GM18520 (cell line): ENCODE results near the gene BTG4.

Source experiments
- ATAC-seq: cut with Tn5 transposase; IDR thresholded peaks from one replicate; pipeline ENCODE4 v1.9.1; 2021; ENCODE audit not compliant: unreplicated experiment

Gene BTG4

GRCh38 chr11:111512296-111513239, at the start of gene BTG4:
Gene BTG4 (minus strand): TSS chr11:111512386. CDS start chr11:111498776, 13,610 bp downstream.
- ATAC-seq: no peak

DNA sequence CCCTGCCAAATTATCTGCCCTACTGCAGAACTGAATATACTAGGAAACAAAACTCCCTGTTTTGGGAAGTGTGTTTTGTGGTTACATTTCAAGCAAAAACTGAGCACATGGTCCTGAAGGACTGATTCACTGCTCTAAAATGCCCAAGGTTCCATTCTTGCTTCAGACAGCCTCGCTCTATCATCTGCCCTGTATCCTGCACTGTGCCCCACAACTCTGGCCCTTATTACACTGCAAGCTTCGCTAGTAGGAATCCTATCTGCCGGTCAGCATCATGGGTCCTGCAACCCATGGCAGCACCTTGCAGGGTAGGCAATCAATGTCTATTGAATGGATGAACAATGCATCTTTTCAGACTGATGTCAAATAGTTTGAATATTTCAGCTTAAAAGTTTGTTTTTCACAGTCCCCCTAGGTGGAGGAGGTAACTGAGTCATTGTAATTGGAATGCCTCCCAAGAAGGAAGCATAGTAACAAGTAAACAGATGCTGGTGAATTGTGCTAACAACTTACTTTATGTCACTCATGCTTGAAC, 49.7 kb upstream of the BTG4 start:
- no peak for ATAC-seq

- ATAC-seq: no peak
Measured at GRCh38 chr11:111561306-111561705, 49.1 kb upstream of the BTG4 start.

GRCh38 chr11:111560800-111561199, 48.6 kb upstream of the BTG4 start:
- no peak for ATAC-seq

GRCh38 chr11:111559800-111560464, 47.7 kb upstream of the BTG4 start:
- no peak for ATAC-seq

GRCh38 chr11:111557425-111558111, 45.4 kb upstream of the BTG4 start:
- ATAC-seq: no peak

- no peak for ATAC-seq
Measured at GRCh38 chr11:111555255-111555654, 43.1 kb upstream of the BTG4 start.

DNA sequence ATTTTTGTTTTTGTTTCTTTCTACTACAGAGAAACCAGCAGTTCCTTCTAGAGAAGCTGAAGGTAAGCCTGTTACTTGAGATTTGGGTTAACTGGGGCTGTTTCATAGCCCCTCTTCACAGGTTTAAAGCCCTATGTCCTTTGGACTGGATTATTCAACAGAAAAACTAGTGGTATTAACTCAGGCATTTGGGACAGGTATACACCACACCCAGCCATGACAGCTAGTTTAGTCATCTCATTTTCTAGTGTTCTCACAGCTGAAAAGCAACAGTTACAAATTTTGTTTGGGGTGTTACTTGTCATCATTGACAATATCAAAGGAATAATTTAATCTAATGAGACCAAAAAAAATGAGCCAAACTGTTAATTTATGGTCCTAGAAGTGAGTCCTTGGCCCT, 42.3 kb upstream of the BTG4 start:
- no peak for ATAC-seq

- no peak for ATAC-seq
Measured at GRCh38 chr11:111550258-111550657, 38.1 kb upstream of the BTG4 start.

GRCh38 chr11:111549869-111550203, 37.6 kb upstream of the BTG4 start:
- no peak for ATAC-seq

GRCh38 chr11:111549196-111549868, 37.1 kb upstream of the BTG4 start:
- ATAC-seq: no peak

DNA sequence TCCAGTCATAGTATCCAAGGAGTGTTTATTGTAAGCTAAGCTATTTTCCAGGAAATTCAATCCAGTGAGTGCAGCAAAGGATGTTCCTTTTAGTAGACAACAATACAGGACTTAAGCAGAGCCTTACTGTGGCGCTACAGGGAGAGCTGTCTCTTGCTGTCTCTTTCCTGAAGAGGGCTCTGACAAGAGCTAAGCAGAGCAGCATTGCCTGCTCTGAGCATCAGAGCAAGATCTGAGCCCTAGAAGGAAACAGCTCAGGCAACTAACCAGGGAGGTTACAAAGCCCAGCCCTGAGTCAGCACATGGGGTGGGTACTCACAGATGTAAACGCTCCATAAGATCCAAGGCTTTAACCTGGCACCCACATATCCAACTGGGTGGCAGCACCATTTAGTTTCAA, 36.3 kb upstream of the BTG4 start:
- ATAC-seq: no peak

DNA sequence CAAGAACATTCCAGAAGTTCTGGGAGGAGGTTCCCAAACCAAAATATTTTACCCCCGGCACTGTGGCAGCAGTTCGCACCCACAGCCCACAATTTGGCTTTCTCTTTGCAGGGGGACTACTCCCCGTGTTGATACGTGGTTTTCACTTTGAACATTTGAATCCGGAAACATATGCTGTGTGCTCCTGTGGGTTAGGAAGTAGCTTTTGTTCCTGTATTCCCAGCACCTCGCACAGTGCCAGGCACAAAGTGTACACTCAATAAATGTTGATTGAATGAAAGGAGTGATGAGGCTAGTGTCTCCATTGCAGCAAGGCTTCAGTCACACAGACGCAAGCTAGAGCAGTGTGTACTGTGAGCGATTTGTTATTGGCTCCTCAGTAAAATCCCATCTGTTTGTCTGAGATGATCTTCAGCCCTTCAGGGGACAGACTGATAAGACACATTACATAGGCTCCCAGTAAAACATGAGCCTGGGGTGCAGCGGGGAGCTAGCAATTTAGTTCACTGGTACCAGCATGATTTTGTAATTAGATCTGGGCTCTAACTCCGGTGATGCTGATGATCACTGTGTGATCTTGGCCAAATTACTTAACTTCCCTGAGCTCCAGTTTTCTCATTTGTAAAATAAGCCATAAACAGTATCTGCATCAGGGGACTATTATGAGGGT, 30.6 kb upstream of the BTG4 start:
- no peak for ATAC-seq

GRCh38 chr11:111541254-111542061, 29.3 kb upstream of the BTG4 start:
- no peak for ATAC-seq

- ATAC-seq: no peak
Measured at GRCh38 chr11:111540937-111541253, 28.7 kb upstream of the BTG4 start.

GRCh38 chr11:111540114-111540936, 28.1 kb upstream of the BTG4 start, which contains the start of gene LAYN:
Gene LAYN (plus strand): TSS chr11:111540720. CDS start chr11:111540844, 124 bp downstream.
- ATAC-seq: no peak

DNA sequence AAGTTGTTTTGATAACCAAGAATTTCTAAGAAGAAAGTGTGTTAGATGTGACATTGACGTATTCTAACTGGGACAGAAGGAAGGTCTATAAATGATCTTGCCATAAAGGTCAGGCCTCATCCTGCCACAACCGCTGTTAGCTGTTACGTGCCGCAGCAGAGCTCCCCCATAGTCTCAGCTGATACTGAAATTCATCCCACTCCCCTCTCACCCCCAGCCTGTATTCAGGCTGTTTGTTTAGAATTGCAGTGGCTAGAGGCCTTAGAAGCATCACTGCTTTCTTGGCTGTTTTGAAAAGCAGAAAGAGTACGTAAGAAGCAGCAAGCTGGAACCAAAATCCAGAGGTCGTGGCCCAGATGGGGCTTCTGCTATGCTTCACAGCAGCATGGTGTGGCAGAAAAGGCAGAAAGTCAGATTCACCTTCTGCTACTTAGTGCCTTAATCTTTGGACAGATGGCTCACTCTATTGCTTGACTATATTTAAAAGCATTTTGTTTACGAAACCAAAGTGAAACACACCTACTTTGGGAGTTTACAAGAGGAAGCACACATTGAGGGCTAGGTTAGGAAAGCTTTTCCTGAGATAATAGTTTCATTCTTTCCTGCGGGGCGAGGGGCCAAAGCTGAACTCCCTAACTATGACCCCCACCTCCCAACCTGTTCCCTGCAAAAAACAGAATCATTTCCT, 27.4 kb upstream of the BTG4 start:
- ATAC-seq: no peak
